ENCODE data around the gene NAPSA.
"Not testable (repeated sequence)": the region's sequence is repeated elsewhere in the genome, so short reads cannot be mapped to it uniquely, and the experiment has no call there.

NAPSA gene

GRCh38 chr19:50329926-50330294 is 35.5 kb downstream of the NAPSA start:
- DNase-seq, result not testable (repeated sequence)

GRCh38 chr19:50329146-50329925 is 36.1 kb downstream of the NAPSA start, which contains the start of gene KCNC3:
TSS of gene KCNC3 (minus strand) at chr19:50329377. CDS start at chr19:50329082, 295 bp downstream.
- DNase-seq, result peak; percentile 70 to 84

DNA sequence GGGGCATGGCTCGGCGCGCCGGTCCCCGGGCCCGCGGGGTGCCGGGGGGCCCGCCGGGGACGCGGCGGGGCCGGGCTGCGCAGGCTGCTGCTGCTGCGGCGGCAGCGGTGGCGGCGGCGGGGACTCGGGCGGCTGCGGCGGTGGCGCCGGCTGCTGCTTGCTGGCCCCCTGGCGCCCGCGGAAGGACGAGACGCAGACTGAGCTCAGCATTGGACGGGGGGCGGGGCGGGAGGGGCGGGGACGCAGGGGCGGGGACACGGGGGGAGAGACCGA is 36.6 kb downstream of the NAPSA start:
- no peak for DNase-seq

GRCh38 chr19:50328224-50328872 is 37.1 kb downstream of the NAPSA start:
- peak in 1 of 2 experiments; percentile 24 for DNase-seq

DNA sequence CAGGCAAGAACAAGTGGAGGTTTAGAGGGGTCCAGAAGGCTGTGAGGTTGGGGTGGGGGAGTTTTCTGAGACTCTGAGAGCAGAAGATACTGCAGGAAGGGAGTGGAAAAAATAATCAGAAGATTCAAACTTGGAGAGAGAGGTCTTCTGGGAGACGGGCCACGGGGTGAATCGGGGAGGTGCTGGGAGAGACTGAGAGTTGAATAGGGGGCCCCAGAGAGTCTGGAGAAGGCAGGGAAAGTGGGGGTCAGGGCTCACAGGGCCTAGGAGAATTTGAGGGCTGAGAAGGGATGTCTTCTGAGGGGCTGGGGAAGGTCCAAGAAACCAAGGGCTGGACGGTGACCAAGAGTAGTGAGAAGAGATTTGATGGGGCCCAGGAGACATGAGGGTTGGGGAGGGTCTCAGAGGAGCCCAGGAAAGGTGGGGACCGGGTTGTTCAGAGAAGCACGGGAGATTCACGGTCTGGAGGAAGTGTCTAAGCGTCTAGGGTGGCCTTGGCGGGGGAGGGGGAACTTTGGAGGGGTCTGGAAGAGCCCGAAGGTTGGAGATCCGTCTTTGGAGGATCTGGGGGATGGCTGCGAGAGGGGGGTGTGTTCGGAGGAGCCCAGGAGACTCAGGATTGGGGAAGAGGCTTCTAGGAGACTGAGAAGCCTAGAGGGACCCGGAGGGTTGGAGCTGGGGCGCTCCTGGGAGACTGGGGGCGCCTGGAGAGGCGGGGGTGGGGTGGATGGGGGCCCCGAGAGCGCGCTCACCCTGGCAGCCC is 37.8 kb downstream of the NAPSA start:
- DNase-seq, result no peak

DNA sequence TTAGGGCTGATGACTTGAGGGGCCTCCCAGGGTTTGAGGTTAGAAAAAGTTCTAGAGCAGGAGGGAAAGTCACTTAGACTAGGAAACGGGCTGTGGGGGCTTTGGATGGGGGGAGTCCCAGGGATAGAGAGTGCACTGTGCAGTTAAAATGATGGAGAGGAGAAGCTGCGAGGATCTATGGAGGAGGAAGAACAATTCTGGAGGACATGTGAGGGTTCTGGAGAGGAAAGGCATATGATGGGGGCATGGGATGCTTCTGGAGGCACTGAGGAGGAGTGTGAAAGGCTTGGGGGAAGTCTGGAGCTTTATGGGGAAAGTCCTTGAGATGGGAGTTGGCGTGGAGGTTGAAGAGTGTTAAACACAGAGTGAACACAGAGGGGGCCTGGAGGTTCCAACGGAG is 38.4 kb downstream of the NAPSA start:
- no peak for DNase-seq

GRCh38 chr19:50326101-50326664 is 39.3 kb downstream of the NAPSA start:
- no peak for DNase-seq

DNA sequence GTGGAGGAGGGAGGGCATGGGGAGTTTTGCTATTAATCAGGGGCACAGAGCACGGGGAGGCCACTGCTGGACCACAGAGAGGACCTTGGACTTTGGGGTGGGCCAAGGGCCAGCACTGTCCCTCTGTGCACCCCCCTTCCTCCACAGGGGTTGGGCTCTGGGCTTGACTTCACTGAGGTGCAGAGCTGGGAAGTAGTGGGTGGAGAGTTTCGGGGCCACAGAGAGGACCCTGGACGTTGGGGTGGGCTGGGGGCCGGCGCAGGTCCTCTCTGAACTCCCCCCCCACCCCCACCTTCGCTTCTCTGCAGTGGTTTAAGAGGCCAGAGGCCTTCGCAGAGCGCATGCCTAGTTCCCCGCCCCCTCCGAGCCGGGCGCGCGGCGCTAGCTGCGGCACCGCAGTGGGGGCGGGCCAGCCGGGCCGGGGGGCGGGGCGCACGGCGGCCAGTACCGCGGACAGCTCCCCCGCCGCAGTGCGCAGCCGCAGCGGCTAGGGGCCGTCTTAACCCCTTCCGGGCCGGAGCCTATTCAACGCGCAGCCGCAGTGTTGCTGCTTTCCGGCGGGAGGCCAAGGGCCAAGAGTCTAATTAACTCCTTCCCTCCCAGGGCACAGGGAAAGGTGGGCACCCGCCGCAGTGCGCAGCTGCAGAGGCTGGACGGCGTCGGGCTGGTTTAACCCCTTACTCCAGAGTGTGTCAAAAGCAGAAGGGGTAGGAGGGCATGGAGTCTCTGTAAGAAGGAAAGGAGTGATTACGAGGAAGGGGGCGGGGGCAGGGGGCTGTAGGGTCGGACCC is 39.9 kb downstream of the NAPSA start:
- peak; percentile 64 to 74 for DNase-seq

- no peak for DNase-seq
Observed at GRCh38 chr19:50324331-50324730, 41.1 kb downstream of the NAPSA start.

DNA sequence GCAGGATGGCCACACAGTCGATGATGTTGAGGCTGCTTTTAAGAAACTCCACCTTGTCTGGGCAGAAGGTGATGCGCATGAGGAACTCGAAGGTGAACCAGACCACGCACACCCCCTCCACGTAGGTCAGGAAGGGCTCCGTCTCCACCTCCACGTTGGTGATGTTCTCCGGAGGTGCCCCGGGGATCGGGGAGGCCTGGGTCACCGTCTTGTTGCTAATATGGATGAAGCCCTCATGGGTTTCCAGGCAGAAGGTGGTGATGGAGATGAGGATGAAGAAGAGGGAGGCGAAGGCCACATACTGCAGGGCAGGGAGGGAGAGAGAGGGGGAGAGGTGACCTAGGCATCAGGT is 41.7 kb downstream of the NAPSA start:
- no peak for DNase-seq

- no peak for DNase-seq
Observed at GRCh38 chr19:50322931-50323781, 42.3 kb downstream of the NAPSA start.

- no peak for DNase-seq
Observed at GRCh38 chr19:50322234-50322633, 43.2 kb downstream of the NAPSA start.

DNA sequence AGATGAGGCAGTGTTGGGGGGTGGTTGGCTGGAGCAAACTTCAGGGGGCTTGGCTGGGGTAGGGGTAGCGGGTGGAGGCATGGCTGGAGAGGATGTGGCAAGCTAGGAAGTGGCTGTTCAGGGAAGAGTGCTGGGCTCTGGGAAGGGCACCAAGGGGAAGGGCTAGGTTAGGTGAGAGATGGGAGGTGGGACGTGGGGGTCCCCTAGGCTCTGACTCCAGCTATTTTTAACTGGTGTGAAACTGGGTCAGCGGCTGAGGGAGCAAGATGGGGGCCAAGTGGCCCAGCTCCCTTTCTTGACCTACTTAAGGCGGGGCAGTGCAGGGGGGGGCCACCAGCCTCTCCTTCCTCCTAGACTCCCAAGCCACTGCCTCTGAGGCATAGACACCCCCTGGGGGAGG is 43.6 kb downstream of the NAPSA start:
- no peak for DNase-seq

DNA sequence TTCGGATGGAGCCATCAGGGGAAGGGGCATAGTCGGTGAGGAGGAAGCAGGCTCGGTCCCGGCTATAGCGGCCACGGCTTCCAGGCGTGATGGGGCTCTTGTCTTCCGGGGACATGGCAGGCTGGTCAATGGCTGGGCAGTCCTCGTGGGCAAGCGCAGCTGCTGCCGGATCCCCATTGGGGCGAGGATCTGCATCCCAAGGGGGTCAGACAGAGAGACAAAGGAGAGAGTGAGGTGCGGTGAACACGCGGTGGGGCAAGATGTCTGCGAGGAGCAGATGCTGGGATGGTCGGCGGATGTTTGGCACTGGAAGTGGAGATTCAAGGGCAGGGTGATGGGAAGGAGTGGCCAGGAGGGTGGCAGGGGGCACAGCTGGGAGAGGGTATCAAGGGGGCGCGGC is 44.8 kb downstream of the NAPSA start:
- DNase-seq, result no peak

DNA sequence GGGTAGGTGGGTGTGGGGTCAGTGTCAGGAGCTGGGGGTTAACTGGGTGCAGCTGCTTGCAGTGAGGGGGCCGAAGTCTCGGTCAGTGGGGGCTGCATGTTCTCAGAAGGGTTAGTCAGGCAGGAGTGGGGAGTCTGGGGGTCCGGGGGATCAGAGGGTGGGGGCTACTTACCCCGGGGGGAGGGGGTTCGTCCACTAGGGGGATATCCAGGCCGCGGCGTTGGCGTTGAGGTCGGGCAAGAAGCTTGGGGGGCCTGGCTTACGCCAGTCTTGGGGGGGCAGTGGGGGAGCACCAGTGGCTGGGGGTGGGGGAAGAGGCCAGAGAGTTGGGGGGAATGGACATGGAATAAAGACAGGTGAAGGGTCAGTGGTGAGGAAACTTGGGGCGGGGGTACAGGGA is 45.4 kb downstream of the NAPSA start:
- DNase-seq, result no peak

DNA sequence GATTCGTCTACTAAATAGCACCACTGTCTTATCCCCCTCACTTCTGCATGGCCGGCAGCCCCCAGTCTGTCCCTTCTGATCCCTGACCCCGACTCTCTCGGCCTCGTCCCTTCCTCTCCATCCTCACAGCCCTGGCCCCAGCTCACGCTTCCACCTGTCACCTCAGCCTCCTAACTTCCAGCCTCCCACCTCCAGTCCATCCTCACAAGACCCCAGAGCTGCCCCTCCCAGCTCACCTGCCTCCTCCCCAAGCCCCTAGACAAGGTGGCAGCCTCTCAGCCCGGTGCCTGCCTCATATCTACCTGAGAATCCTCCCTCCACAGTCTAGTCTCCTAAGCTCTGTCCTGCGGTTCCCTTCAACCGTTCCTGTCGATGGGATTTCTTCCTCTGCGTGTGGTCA is 46.3 kb downstream of the NAPSA start:
- no peak for DNase-seq

DNA sequence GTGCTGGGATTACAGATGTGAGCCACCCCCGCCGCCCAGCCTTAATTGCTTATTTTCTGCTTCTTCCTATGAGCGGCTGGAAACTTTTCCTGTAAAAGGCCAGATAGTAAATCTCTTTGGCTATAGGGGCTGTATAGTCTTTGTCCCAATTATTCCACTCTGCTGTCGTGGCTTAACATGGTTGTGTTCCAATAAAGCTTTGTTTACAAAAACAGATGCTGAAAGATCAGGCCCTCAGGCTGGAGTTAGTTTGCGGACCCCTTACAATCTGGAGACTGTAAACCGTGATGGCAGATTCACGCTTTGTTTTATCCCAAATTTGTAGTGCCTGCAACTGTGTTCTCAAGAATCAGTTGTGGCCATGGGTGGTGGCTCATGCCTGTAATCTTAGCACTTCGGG is 47.0 kb downstream of the NAPSA start:
- DNase-seq, result no peak

- no peak for DNase-seq
Observed at GRCh38 chr19:50317115-50317514, 48.3 kb downstream of the NAPSA start.

- DNase-seq, result peak in 1 of 2 experiments; percentile 15
Observed at GRCh38 chr19:50315773-50316448, 49.5 kb downstream of the NAPSA start.

- DNase-seq, result no peak
Observed at GRCh38 chr19:50314724-50315708, 50.4 kb downstream of the NAPSA start.
